Neural cell (in vitro differentiated cells): ENCODE results near the gene FPGS. TPM values are rescaled to one million over a fixed set of nuclear protein-coding genes. Genes with fewer than 3 reads are reported as not detected.

Experiments used
- H2AFZ ChIP-seq: fragments of 200-600, 300-800 bp; sonication (generic), shearing (Covaris generic); 2 replicates; pipeline ENCODE4 v1.6.0; 2014; ENCODE audit warnings: low read depth, mild to moderate bottlenecking, antibody characterized with exemption, low read length, moderate library complexity
- H3F3A ChIP-seq: fragments of 200-600 bp; shearing (Covaris generic); 2 replicates; pipeline ENCODE4 v1.6.1; 2016; ENCODE audit warnings: mild to moderate bottlenecking, moderate library complexity, mixed read lengths, antibody characterized with exemption, low read length; ENCODE audit not compliant: insufficient read depth, poor library complexity, severe bottlenecking
- H3K27ac ChIP-seq: fragments of 200-600, 300-800 bp; sonication (generic), shearing (Covaris generic); 2 replicates; pipeline ENCODE4 v1.5.1; 2014; ENCODE audit warnings: mild to moderate bottlenecking, low read length, moderate library complexity
- H3K27me3 ChIP-seq: fragments of 300-800, 200-600 bp; sonication (generic), shearing (Covaris generic); 2 replicates; pipeline ENCODE4 v1.6.0; 2014; ENCODE audit warnings: mild to moderate bottlenecking, low read depth, low read length, moderate library complexity; ENCODE audit not compliant: insufficient read depth
- H3K36me3 ChIP-seq: fragments of 300-800, 200-600 bp; sonication (generic), shearing (Covaris generic); 2 replicates; pipeline ENCODE4 v1.5.1; 2014; ENCODE audit warnings: mild to moderate bottlenecking, antibody characterized with exemption, low read length, moderate library complexity; ENCODE audit not compliant: insufficient read depth
- H3K4me2 ChIP-seq: fragments of 300-800, 200-600 bp; sonication (generic), shearing (Covaris generic); 2 replicates; pipeline ENCODE4 v1.6.0; 2014; ENCODE audit warnings: mild to moderate bottlenecking, low read length
- H3K4me3 ChIP-seq: fragments of 300-800, 200-600 bp; sonication (generic), shearing (Covaris generic); 2 replicates; pipeline ENCODE4 v1.5.1; 2014; ENCODE audit warnings: mild to moderate bottlenecking, low read length, moderate library complexity
- H3K79me2 ChIP-seq: fragments of 200-600 bp; shearing (Covaris generic); replicated peaks from 2 replicates; pipeline ENCODE4 v1.6.0; 2014; ENCODE audit warnings: mild to moderate bottlenecking, low read length, moderate library complexity; ENCODE audit not compliant: insufficient read depth
- H3K9ac ChIP-seq: fragments of 300-800, 200-600 bp; sonication (generic), shearing (Covaris generic); 2 replicates; pipeline ENCODE4 v1.6.1; 2016; ENCODE audit warnings: mild to moderate bottlenecking, low read length, mixed read lengths
- H3K9me2 ChIP-seq: fragments of 200-600 bp; shearing (Covaris generic); 2 replicates; pipeline ENCODE4 v1.6.1; 2016; ENCODE audit warnings: mild to moderate bottlenecking, low read length, mixed read lengths; ENCODE audit not compliant: insufficient read depth
- H3K9me3 ChIP-seq: fragments of 200-600, 300-800 bp; sonication (generic), shearing (Covaris generic); 2 replicates; pipeline ENCODE4 v1.6.1; 2016; ENCODE audit warnings: mild to moderate bottlenecking, mixed run types, low read length, moderate library complexity, mixed read lengths
- H4K20me1 ChIP-seq: fragments of 200-600 bp; shearing (Covaris generic); 2 replicates; pipeline ENCODE4 v1.6.1; 2016; ENCODE audit warnings: mild to moderate bottlenecking, mixed run types; ENCODE audit not compliant: insufficient read depth
- CTCF ChIP-seq: fragments of 450-650 bp; IDR thresholded peaks from 2 replicates; pipeline ENCODE4 v1.5.1; 2014; ENCODE audit warnings: antibody characterized with exemption, mild to moderate bottlenecking, moderate library complexity; ENCODE audit not compliant: poor library complexity, severe bottlenecking
- EP300 ChIP-seq: fragments of 450-650 bp; conservative IDR thresholded peaks from 2 replicates; pipeline ENCODE4 v1.6.1; 2014; ENCODE audit warnings: antibody characterized with exemption, mild to moderate bottlenecking, moderate library complexity; ENCODE audit not compliant: poor library complexity, severe bottlenecking
- EZH2 ChIP-seq: fragments of 200-600, 300-800 bp; shearing (Covaris generic), sonication (generic); IDR thresholded peaks from 2 replicates; pipeline ENCODE4 v1.6.1; 2014; ENCODE audit warnings: antibody characterized with exemption, low read length, borderline replicate concordance, mild to moderate bottlenecking; ENCODE audit not compliant: insufficient read depth, poor library complexity, severe bottlenecking
- MXI1 ChIP-seq: fragments of 450-650 bp; conservative IDR thresholded peaks from 2 replicates; pipeline ENCODE4 v1.6.1; 2014; ENCODE audit warnings: antibody characterized with exemption, mild to moderate bottlenecking; ENCODE audit not compliant: poor library complexity, severe bottlenecking
- POLR2AphosphoS5 ChIP-seq: IDR thresholded peaks from 2 replicates; pipeline ENCODE4 v1.6.1; 2012
- RAD21 ChIP-seq: fragments of 450-650 bp; conservative IDR thresholded peaks from 2 replicates; pipeline ENCODE4 v1.6.1; 2014; ENCODE audit warnings: antibody characterized with exemption, mild to moderate bottlenecking, moderate library complexity
- SMC3 ChIP-seq: fragments of 450-650 bp; conservative IDR thresholded peaks from 2 replicates; pipeline ENCODE4 v1.6.1; 2014; ENCODE audit warnings: antibody characterized with exemption, mild to moderate bottlenecking, moderate library complexity; ENCODE audit not compliant: poor library complexity
- TAF1 ChIP-seq: IDR thresholded peaks from 2 replicates; pipeline ENCODE4 v1.6.1; 2012; ENCODE audit warnings: low read depth
- polyA plus RNA-seq: library from polyadenylated mRNA; depleted of rRNA; stranded (reverse); fragments of >200 nt; gene quantifications from 2 replicates; pipeline ENCODE4 v1.2.3, GENCODE V29; 2014
- TF ChIP-seq, protein P1 (sequence below): IDR thresholded peaks from 2 replicates; pipeline ENCODE4 v1.6.1; 2012; ENCODE audit warnings: borderline replicate concordance

FPGS gene
- polyA plus RNA-seq, 1 donor from 2014 or later = 38.4 TPM

GRCh38 chr9:127803507-127804352, 1.0 kb downstream of the FPGS start:
- TF ChIP-seq, protein P1, sequence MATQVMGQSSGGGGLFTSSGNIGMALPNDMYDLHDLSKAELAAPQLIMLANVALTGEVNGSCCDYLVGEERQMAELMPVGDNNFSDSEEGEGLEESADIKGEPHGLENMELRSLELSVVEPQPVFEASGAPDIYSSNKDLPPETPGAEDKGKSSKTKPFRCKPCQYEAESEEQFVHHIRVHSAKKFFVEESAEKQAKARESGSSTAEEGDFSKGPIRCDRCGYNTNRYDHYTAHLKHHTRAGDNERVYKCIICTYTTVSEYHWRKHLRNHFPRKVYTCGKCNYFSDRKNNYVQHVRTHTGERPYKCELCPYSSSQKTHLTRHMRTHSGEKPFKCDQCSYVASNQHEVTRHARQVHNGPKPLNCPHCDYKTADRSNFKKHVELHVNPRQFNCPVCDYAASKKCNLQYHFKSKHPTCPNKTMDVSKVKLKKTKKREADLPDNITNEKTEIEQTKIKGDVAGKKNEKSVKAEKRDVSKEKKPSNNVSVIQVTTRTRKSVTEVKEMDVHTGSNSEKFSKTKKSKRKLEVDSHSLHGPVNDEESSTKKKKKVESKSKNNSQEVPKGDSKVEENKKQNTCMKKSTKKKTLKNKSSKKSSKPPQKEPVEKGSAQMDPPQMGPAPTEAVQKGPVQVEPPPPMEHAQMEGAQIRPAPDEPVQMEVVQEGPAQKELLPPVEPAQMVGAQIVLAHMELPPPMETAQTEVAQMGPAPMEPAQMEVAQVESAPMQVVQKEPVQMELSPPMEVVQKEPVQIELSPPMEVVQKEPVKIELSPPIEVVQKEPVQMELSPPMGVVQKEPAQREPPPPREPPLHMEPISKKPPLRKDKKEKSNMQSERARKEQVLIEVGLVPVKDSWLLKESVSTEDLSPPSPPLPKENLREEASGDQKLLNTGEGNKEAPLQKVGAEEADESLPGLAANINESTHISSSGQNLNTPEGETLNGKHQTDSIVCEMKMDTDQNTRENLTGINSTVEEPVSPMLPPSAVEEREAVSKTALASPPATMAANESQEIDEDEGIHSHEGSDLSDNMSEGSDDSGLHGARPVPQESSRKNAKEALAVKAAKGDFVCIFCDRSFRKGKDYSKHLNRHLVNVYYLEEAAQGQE = no peak
- TF ChIP-seq MXI1 (no peak), EP300 (no peak), RAD21 (no peak)

DNA sequence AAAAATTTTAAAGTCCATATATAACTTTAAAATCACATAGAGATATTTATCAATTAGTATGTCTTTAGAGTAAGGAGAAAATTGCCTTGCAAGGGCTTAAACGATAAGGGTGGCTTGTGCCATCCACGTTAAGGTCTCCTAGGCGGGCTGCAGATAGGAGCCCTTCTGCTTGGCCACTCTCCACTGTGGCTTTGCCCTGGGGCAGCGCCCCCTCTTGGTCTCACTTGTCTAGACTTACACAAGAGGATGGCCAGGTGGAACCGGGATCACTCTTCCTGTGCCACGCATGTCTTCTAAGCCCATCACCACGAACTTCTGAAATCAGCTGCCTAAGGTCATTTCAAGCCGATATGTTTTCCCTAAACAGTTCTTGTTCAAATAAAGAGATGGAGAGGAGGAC, 2.9 kb downstream of the FPGS start:
- Histone ChIP-seq H4K20me1 (no peaks in the 10 kb centered on the region), H3K4me3 (no peak overlapping the region), H3K4me2 (no peak overlapping the region), H3F3A (no peaks in the 10 kb centered on the region), H3K27me3 (no peaks in the 10 kb centered on the region), H3K27ac (no peak overlapping the region), H3K9me2 (no peaks in the 10 kb centered on the region), H3K9ac (no peak overlapping the region), H3K36me3 (no peaks in the 10 kb centered on the region), H3K9me3 (no peaks in the 10 kb centered on the region), H2AFZ (no peak overlapping the region), H3K79me2 (peaks cover 4% of the 10 kb centered on the region)
- TF ChIP-seq EP300 (no peak), CTCF (no peak), POLR2AphosphoS5 (no peak), RAD21 (no peak), MXI1 (no peak), SMC3 (no peak), EZH2 (no peak), TAF1 (no peak)
- TF ChIP-seq, protein P1 = no peak

More at GRCh38 chr9:127803507-127804352, 1.0 kb downstream of the FPGS start:
- Histone ChIP-seq H3K79me2 (peaks cover 4% of the 10 kb centered on the region), H3F3A (no peaks in the 10 kb centered on the region), H3K9ac (peak overlapping the region; percentile 80), H3K4me2 (peak overlapping the region; percentile 86), H3K9me3 (no peaks in the 10 kb centered on the region), H3K9me2 (no peaks in the 10 kb centered on the region), H3K27me3 (no peaks in the 10 kb centered on the region), H4K20me1 (no peaks in the 10 kb centered on the region), H3K36me3 (no peaks in the 10 kb centered on the region), H3K4me3 (peak overlapping the region; percentile 91), H3K27ac (no peak overlapping the region), H2AFZ (peak overlapping the region; percentile 68)
